ENCODE data around the gene TMPRSS15.

The TMPRSS15 gene

GRCh38 chr21:18268906-18269305 lies 134.7 kb downstream of the TMPRSS15 start:
- TF ChIP-seq, protein P1, sequence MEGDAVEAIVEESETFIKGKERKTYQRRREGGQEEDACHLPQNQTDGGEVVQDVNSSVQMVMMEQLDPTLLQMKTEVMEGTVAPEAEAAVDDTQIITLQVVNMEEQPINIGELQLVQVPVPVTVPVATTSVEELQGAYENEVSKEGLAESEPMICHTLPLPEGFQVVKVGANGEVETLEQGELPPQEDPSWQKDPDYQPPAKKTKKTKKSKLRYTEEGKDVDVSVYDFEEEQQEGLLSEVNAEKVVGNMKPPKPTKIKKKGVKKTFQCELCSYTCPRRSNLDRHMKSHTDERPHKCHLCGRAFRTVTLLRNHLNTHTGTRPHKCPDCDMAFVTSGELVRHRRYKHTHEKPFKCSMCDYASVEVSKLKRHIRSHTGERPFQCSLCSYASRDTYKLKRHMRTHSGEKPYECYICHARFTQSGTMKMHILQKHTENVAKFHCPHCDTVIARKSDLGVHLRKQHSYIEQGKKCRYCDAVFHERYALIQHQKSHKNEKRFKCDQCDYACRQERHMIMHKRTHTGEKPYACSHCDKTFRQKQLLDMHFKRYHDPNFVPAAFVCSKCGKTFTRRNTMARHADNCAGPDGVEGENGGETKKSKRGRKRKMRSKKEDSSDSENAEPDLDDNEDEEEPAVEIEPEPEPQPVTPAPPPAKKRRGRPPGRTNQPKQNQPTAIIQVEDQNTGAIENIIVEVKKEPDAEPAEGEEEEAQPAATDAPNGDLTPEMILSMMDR (IDR thresholded peaks at IDR 0.05), result no peak
- no peak overlapping the region for H3K27ac ChIP-seq
- no peak overlapping the region for H3K4me3 ChIP-seq
- DNase-seq (ENCODE audit: low spot score), result no peak

GRCh38 chr21:18267496-18267895 lies 136.1 kb downstream of the TMPRSS15 start:
- Histone ChIP-seq H3K4me3 (no peak overlapping the region), H3K27ac (no peak overlapping the region)
- DNase-seq (ENCODE audit: low spot score), result no peak
- TF ChIP-seq, protein P1 (IDR thresholded peaks at IDR 0.05), result no peak

- Histone ChIP-seq H3K4me3 (no peak overlapping the region), H3K27ac (no peak overlapping the region)
- DNase-seq (ENCODE audit: low spot score), result no peak
- TF ChIP-seq, protein P1 (IDR thresholded peaks at IDR 0.05), result no peak
Observed at GRCh38 chr21:18265944-18266343, 137.6 kb downstream of the TMPRSS15 start.

DNA sequence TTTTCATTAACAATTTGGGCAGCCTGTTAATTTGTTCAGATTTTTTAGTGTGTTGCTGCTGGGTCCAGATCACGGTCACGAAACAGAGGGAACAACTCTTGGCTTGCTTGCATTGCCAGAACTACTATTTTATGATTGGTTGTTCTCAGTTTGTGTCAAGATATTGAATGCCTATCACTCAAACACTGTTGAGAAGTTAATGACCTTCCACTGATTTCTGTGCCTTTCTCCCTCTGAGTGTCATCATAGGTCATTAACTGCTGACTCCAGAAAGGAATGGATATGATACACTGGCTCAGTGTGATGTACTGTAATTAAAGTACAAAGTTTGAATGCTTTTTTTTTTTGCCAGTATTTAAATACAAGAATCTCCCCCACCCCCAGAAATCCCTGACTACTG lies 149.8 kb downstream of the TMPRSS15 start:
- Histone ChIP-seq H3K27ac (no peak overlapping the region), H3K4me3 (no peak overlapping the region)
- TF ChIP-seq, protein P1 (IDR thresholded peaks at IDR 0.05), result no peak
- no peak for DNase-seq (ENCODE audit: low spot score)

DNA sequence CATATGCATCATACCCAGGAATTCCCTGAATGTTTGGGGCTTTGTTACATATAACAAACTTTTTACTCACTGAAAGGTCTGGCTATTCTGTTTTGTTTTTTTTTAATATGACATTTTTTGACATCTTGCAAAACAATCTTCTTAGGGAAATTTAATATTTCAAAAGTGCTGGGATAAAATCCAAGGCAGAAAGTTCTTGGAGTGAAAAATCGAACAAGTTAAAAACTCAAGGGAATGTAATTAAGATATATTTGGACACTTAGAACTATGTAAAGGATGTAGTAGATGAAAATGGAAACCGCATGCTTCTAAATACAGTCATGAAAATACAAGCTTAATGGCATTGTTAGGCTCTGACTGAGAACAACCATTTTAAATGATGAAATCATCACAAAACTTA lies 150.4 kb downstream of the TMPRSS15 start:
- Histone ChIP-seq H3K4me3 (no peak overlapping the region), H3K27ac (no peak overlapping the region)
- no peak for DNase-seq (ENCODE audit: low spot score)
- TF ChIP-seq, protein P1 (IDR thresholded peaks at IDR 0.05), result no peak

DNA sequence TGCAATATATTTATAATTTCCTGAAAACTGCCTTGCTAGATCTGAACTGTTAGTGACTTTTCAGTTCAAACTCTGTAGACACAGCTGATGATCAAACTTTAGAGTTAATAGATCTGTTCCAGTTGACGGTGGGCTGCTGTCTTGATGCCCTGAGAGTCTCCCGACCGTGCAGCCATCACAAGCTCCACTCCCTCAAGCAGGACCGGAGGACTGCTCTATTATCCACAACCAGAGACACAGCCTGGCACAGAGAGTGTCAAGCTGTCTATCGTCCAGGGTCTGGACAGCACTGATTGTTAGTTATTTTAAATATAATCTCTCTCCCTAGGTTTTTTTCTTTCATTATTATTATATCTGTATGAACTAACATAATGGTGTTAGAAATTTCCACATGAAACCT lies 150.9 kb downstream of the TMPRSS15 start:
- no peak for DNase-seq (ENCODE audit: low spot score)
- TF ChIP-seq, protein P1 (IDR thresholded peaks at IDR 0.05), result no peak
- no peak overlapping the region for H3K4me3 ChIP-seq
- no peak overlapping the region for H3K27ac ChIP-seq

DNA sequence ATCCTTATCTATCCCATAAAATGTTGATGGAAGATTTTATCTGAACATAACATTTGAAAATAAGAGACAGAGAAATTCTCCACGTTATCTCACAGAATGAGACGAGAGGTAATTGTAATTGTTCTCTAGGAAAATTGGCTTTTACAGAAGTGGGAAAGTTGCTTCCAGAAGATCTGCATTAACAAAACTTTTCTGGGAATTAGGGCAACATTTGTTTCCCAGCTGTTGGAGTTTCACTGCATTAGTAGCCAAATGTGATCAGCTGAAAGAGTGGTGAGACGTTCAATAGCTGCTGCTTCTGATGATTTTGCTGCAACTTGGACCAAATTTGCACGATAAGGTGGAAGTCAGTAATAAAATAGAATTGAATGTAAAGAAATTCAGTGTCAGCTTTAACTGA lies 151.3 kb downstream of the TMPRSS15 start:
- no peak for DNase-seq (ENCODE audit: low spot score)
- Histone ChIP-seq H3K4me3 (no peak overlapping the region), H3K27ac (no peak overlapping the region)
- TF ChIP-seq, protein P1 (IDR thresholded peaks at IDR 0.05), result no peak

All from coronary artery (tissue), 2 donors.